ENCODE results near the gene FXN. TPM values are rescaled to one million over a fixed set of nuclear protein-coding genes. Genes with fewer than 3 reads are reported as not detected.
A peak's percentile ranks its signal among the peaks of the same experiment; 100 is the strongest.

Gene FXN
- total and polyA plus RNA-seq, 4 donors = 5.0 to 18.1 (median 12.8) TPM

- WGBS (ENCODE audit: insufficient coverage) = 94% methylated on average over 8 of the region's 9 CpGs
- Histone ChIP-seq H3K27me3 (ENCODE audit: control insufficient read depth, insufficient read depth, low read length) (no peaks in the 10 kb centered on the region), H3K4me1 (ENCODE audit: control insufficient read depth, insufficient read depth, low read length) (no peaks in the 10 kb centered on the region), H3K4me3 (ENCODE audit: low read depth, low read length) (no peak overlapping the region), H3K27ac (ENCODE audit: low read depth, low read length) (no peak overlapping the region), H3K36me3 (ENCODE audit: control insufficient read depth, insufficient read depth, low read length) (peaks cover 2% of the 10 kb centered on the region), H3K9me3 (ENCODE audit: control insufficient read depth, insufficient read depth, low read length) (no peaks in the 10 kb centered on the region)
- no peak for DNase-seq (ENCODE audit: low read depth in 4 of 6, low spot score in 6 of 6)
These were observed 104.0 kb downstream of the FXN start for GRCh38 chr9:69139596-69139995.

- H3K36me3 ChIP-seq (ENCODE audit: control insufficient read depth, insufficient read depth, low read length) = no peaks in the 10 kb centered on the region
- H3K9me3 ChIP-seq (ENCODE audit: control insufficient read depth, insufficient read depth, low read length) = no peaks in the 10 kb centered on the region
- no peaks in the 10 kb centered on the region for H3K4me1 ChIP-seq (ENCODE audit: control insufficient read depth, insufficient read depth, low read length)
- no peaks in the 10 kb centered on the region for H3K27me3 ChIP-seq (ENCODE audit: control insufficient read depth, insufficient read depth, low read length)
- DNase-seq (ENCODE audit: low read depth in 4 of 6, low spot score in 6 of 6) = no peak
- no peak overlapping the region for H3K4me3 ChIP-seq (ENCODE audit: low read depth, low read length)
- H3K27ac ChIP-seq (ENCODE audit: low read depth, low read length) = no peak overlapping the region
- WGBS (ENCODE audit: insufficient coverage) = 100% methylated on average over 3 of the region's 5 CpGs
These were observed 104.7 kb downstream of the FXN start for GRCh38 chr9:69140123-69140735.

- no peaks in the 10 kb centered on the region for H3K36me3 ChIP-seq (ENCODE audit: control insufficient read depth, insufficient read depth, low read length)
- no peak for DNase-seq (ENCODE audit: low read depth in 4 of 6, low spot score in 6 of 6)
- WGBS (ENCODE audit: insufficient coverage) = 93% methylated on average over 5 of the region's 5 CpGs
- no peaks in the 10 kb centered on the region for H3K27me3 ChIP-seq (ENCODE audit: control insufficient read depth, insufficient read depth, low read length)
- H3K27ac ChIP-seq (ENCODE audit: low read depth, low read length) = no peak overlapping the region
- H3K4me3 ChIP-seq (ENCODE audit: low read depth, low read length) = no peak overlapping the region
- H3K4me1 ChIP-seq (ENCODE audit: control insufficient read depth, insufficient read depth, low read length) = no peaks in the 10 kb centered on the region
- H3K9me3 ChIP-seq (ENCODE audit: control insufficient read depth, insufficient read depth, low read length) = no peaks in the 10 kb centered on the region
These were observed 106.3 kb downstream of the FXN start for GRCh38 chr9:69141851-69142250.

- Histone ChIP-seq H3K27ac (ENCODE audit: low read depth, low read length) (no peak overlapping the region), H3K9me3 (ENCODE audit: control insufficient read depth, insufficient read depth, low read length) (no peaks in the 10 kb centered on the region), H3K4me3 (ENCODE audit: low read depth, low read length) (no peak overlapping the region), H3K36me3 (ENCODE audit: control insufficient read depth, insufficient read depth, low read length) (no peaks in the 10 kb centered on the region), H3K27me3 (ENCODE audit: control insufficient read depth, insufficient read depth, low read length) (no peaks in the 10 kb centered on the region), H3K4me1 (ENCODE audit: control insufficient read depth, insufficient read depth, low read length) (no peaks in the 10 kb centered on the region)
- no CpG with 5 or more reads among the region's 1 CpG for WGBS (ENCODE audit: insufficient coverage)
- no peak for DNase-seq (ENCODE audit: low read depth in 4 of 6, low spot score in 6 of 6)
These were observed 107.7 kb downstream of the FXN start for GRCh38 chr9:69143291-69143690.

GRCh38 chr9:69145144-69145715 is 109.7 kb downstream of the FXN start:
- H3K9me3 ChIP-seq (ENCODE audit: control insufficient read depth, insufficient read depth, low read length) = no peaks in the 10 kb centered on the region
- no peaks in the 10 kb centered on the region for H3K36me3 ChIP-seq (ENCODE audit: control insufficient read depth, insufficient read depth, low read length)
- peak in 1 of 6 donors; percentile 71 for DNase-seq (ENCODE audit: low read depth in 4 of 6, low spot score in 6 of 6)
- no peak overlapping the region for H3K4me3 ChIP-seq (ENCODE audit: low read depth, low read length)
- no CpG with 5 or more reads among the region's 8 CpGs for WGBS (ENCODE audit: insufficient coverage)
- H3K27ac ChIP-seq (ENCODE audit: low read depth, low read length) = peak overlapping the region; percentile 47
- peaks cover 3% of the 10 kb centered on the region for H3K4me1 ChIP-seq (ENCODE audit: control insufficient read depth, insufficient read depth, low read length)
- no peaks in the 10 kb centered on the region for H3K27me3 ChIP-seq (ENCODE audit: control insufficient read depth, insufficient read depth, low read length)

- Histone ChIP-seq H3K27ac (ENCODE audit: low read depth, low read length) (no peak overlapping the region), H3K9me3 (ENCODE audit: control insufficient read depth, insufficient read depth, low read length) (no peaks in the 10 kb centered on the region), H3K4me3 (ENCODE audit: low read depth, low read length) (no peak overlapping the region), H3K27me3 (ENCODE audit: control insufficient read depth, insufficient read depth, low read length) (no peaks in the 10 kb centered on the region), H3K36me3 (ENCODE audit: control insufficient read depth, insufficient read depth, low read length) (no peaks in the 10 kb centered on the region), H3K4me1 (ENCODE audit: control insufficient read depth, insufficient read depth, low read length) (peaks cover 3% of the 10 kb centered on the region)
- WGBS (ENCODE audit: insufficient coverage) = 89% methylated on average over 4 of the region's 11 CpGs
- no peak for DNase-seq (ENCODE audit: low read depth in 4 of 6, low spot score in 6 of 6)
These were observed 111.7 kb downstream of the FXN start for GRCh38 chr9:69147041-69147834.

GRCh38 chr9:69149321-69149807 is 113.8 kb downstream of the FXN start:
- Histone ChIP-seq H3K27me3 (ENCODE audit: control insufficient read depth, insufficient read depth, low read length) (no peaks in the 10 kb centered on the region), H3K36me3 (ENCODE audit: control insufficient read depth, insufficient read depth, low read length) (no peaks in the 10 kb centered on the region), H3K4me1 (ENCODE audit: control insufficient read depth, insufficient read depth, low read length) (peaks cover 3% of the 10 kb centered on the region), H3K4me3 (ENCODE audit: low read depth, low read length) (no peak overlapping the region), H3K27ac (ENCODE audit: low read depth, low read length) (peak overlapping the region; percentile 3), H3K9me3 (ENCODE audit: control insufficient read depth, insufficient read depth, low read length) (no peaks in the 10 kb centered on the region)
- peak in 2 of 6 donors; percentile 7 to 60 for DNase-seq (ENCODE audit: low read depth in 4 of 6, low spot score in 6 of 6)
- WGBS (ENCODE audit: insufficient coverage) = no CpG with 5 or more reads among the region's 7 CpGs

Small RNA genes within 50 kb of the gene (small RNA-seq; reads per million reads assigned to genes)
- gene AL162730.1 (ENCODE audit: low replicate concordance) = not detected

Other genes starting within 250 kb of the FXN start
- gene PRKACG, start 21.6 kb upstream of the FXN start, total RNA-seq = not detected
- gene PRKACG, start 21.6 kb upstream of the FXN start, polyA plus RNA-seq (ENCODE audit: insufficient read length in 2 of 2) = under 1 TPM in 1 of 2 donors, not detected in 1; 0.11 TPM
- gene TJP2, start 138.5 kb downstream of the FXN start, total RNA-seq = 10 to 100 TPM; 89.5 to 94.3 TPM
- 100 to 1,000 TPM in 1 of 2 donors, 10 to 100 TPM in 1; 94.8 to 106 TPM for gene TJP2, start 138.5 kb downstream of the FXN start, polyA plus RNA-seq (ENCODE audit: insufficient read length in 2 of 2)